Measurements from ENCODE around the gene SIAH3. TPM values are rescaled to one million over a fixed set of nuclear protein-coding genes. Genes with fewer than 3 reads are reported as not detected.

The SIAH3 gene
- total RNA-seq, 2 experiments from 2014 or later = 0.07 to 0.11 TPM

DNA sequence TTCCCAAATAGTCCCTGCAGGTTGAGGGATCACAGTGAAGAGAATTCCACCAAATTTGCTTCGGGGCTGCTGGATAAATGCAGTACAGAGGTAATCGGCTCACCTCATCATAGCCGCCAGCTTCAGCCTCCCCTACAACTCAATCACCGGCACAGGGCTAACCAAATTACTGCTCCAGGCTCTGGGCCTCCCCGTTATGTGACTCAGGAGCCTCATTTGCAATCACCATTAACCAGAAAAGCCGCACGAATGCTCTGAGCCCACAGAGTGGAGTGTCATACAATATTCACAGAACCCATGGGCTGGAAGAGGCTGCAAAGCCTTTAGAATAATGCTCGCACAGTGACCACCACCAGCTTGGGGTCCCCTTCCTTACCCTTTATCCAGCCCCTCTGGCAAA lies 4.9 kb downstream of the SIAH3 start:
- H3K36me3 Mint-ChIP-seq (ENCODE audit: low read depth) = no peaks in the 10 kb centered on the region
- no peak for DNase-seq
- H3K9me3 Mint-ChIP-seq = no peaks in the 10 kb centered on the region
- no peak overlapping the region for H3K27ac Mint-ChIP-seq
- CTCF ChIA-PET = no interaction called here
- peaks cover 47% of the 10 kb centered on the region for H3K4me1 Mint-ChIP-seq (ENCODE audit: low read depth)
- H3K4me3 Mint-ChIP-seq = no peak overlapping the region
- no peak for ATAC-seq
- TF ChIP-seq, protein P1, sequence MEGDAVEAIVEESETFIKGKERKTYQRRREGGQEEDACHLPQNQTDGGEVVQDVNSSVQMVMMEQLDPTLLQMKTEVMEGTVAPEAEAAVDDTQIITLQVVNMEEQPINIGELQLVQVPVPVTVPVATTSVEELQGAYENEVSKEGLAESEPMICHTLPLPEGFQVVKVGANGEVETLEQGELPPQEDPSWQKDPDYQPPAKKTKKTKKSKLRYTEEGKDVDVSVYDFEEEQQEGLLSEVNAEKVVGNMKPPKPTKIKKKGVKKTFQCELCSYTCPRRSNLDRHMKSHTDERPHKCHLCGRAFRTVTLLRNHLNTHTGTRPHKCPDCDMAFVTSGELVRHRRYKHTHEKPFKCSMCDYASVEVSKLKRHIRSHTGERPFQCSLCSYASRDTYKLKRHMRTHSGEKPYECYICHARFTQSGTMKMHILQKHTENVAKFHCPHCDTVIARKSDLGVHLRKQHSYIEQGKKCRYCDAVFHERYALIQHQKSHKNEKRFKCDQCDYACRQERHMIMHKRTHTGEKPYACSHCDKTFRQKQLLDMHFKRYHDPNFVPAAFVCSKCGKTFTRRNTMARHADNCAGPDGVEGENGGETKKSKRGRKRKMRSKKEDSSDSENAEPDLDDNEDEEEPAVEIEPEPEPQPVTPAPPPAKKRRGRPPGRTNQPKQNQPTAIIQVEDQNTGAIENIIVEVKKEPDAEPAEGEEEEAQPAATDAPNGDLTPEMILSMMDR (IDR thresholded peaks at IDR 0.05) = no peak
- POLR2A ChIA-PET = interaction anchor here (0.6 to 1.4 kb wide), 5 partner anchors 9 to 538 kb away, joined by 3 read pairs; no protein-coding TSS in a partner anchor
- intact Hi-C loops (cut with micrococcal nuclease) = no loop called here
- H3K27me3 Mint-ChIP-seq = peaks cover 2% of the 10 kb centered on the region

DNA sequence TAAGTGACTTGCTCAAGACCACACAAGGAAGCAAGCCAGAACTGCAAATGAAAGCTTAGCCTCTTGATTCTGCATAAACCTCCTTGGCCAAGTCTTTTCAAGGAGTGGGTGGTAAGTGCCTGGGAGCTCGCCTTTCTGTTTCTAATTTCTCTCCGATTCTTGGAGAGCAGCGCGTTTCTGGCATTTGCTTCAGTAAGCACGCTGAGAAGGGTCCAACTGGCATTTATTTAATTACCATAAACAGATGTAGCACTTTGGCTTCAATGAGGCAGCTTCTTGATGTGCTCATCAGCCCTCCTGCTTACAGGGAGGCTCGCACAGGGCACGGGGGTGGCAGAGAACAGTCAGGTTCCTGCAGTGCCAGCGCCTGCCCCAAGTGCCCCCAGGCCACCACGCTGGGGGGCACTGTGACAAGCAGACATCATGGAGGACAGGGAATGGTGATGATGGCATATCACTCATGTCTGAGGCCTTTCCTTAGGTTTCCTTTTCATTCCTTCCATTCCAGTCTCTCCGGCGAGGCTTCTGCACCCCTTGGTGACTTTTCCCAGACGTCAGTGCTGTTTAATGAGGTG lies 13.3 kb downstream of the SIAH3 start:
- Mint-ChIP-seq H3K9me3 (no peaks in the 10 kb centered on the region), H3K27ac (no peak overlapping the region), H3K36me3 (ENCODE audit: low read depth) (no peaks in the 10 kb centered on the region), H3K4me1 (ENCODE audit: low read depth) (no peaks in the 10 kb centered on the region), H3K4me3 (no peak overlapping the region), H3K27me3 (no peaks in the 10 kb centered on the region)
- no peak for DNase-seq
- TF ChIP-seq, protein P1 (IDR thresholded peaks at IDR 0.05) = no peak
- ATAC-seq = no peak
- ChIA-PET POLR2A (interaction anchor here (0.9 kb wide), 1 partner anchor 9 kb away, joined by 3 read pairs; no protein-coding TSS in a partner anchor), CTCF (interaction anchor here (1.0 kb wide), 1 partner anchor 128 kb away, joined by 3 read pairs; no protein-coding TSS in a partner anchor)
- intact Hi-C loops (cut with micrococcal nuclease) = no loop called here

DNA sequence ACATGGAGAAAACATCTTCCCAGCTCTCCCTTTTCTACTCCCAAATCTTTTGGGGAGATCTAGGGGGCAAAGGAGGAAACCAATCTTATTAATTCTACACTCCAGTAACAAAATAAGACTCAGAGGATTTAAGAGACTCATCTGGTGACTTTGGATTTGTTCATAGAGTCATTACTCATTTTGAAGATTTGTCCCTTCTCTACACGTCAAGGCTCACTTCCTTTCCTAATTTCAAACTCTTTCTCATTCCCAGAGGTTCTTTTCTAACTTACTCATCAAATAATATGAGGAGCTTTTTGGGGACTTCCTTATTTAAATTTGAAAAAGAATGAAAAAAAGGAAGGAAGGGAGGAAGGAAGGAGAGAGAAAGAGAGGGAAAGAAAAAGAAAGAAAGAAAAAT lies 14.4 kb downstream of the SIAH3 start:
- ChIA-PET CTCF (no interaction called here), POLR2A (interaction anchor here (0.6 kb wide), 1 partner anchor 488 kb away, joined by 3 read pairs; no protein-coding TSS in a partner anchor)
- ATAC-seq (no peak), DNase-seq (no peak)
- H3K4me3 Mint-ChIP-seq = no peak overlapping the region
- H3K36me3 Mint-ChIP-seq (ENCODE audit: low read depth) = no peaks in the 10 kb centered on the region
- H3K4me1 Mint-ChIP-seq (ENCODE audit: low read depth) = no peaks in the 10 kb centered on the region
- H3K27me3 Mint-ChIP-seq = no peaks in the 10 kb centered on the region
- no peaks in the 10 kb centered on the region for H3K9me3 Mint-ChIP-seq
- intact Hi-C loops (cut with micrococcal nuclease) = no loop called here
- no peak overlapping the region for H3K27ac Mint-ChIP-seq
- TF ChIP-seq, protein P1 (IDR thresholded peaks at IDR 0.05) = no peak

DNA sequence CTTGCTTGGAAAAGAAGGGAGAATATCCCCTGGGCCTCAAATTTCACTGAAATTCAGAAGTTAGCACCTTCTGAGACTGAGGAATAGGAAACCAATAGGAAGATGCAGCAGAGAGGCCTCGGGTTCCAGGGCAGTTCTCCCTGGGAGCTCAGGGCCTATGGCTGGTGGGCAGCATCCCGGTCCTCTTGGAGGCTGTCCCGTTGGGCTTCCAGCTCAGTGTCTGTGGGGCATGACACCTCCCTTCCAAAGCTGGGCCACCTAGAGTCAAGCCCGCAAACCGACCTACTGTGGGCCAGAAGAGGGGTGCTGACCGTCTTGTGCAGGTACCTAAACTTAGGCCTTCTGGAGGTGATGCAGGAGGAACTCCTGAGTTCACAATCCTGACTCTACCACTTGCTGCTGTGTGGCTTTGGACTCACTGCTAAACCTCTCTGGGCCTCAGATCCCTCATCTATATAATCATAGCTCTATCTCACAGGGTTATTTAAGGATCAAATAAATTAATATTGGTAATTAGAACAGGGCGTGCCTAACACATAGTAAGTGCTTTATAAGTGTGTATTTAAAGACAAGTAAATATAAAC lies 17.1 kb downstream of the SIAH3 start:
- no peaks in the 10 kb centered on the region for H3K36me3 Mint-ChIP-seq (ENCODE audit: low read depth)
- no peaks in the 10 kb centered on the region for H3K27me3 Mint-ChIP-seq
- H3K27ac Mint-ChIP-seq = no peak overlapping the region
- no peaks in the 10 kb centered on the region for H3K9me3 Mint-ChIP-seq
- no peak for ATAC-seq
- TF ChIP-seq, protein P1 (IDR thresholded peaks at IDR 0.05) = no peak
- POLR2A ChIA-PET = no interaction called here
- H3K4me1 Mint-ChIP-seq (ENCODE audit: low read depth) = no peaks in the 10 kb centered on the region
- CTCF ChIA-PET = interaction anchor here (0.6 to 1.7 kb wide), 4 partner anchors 9 to 125 kb away, joined by 3 read pairs; no protein-coding TSS in a partner anchor
- no peak overlapping the region for H3K4me3 Mint-ChIP-seq
- intact Hi-C loops (cut with micrococcal nuclease) = no loop called here
- DNase-seq = no peak

DNA sequence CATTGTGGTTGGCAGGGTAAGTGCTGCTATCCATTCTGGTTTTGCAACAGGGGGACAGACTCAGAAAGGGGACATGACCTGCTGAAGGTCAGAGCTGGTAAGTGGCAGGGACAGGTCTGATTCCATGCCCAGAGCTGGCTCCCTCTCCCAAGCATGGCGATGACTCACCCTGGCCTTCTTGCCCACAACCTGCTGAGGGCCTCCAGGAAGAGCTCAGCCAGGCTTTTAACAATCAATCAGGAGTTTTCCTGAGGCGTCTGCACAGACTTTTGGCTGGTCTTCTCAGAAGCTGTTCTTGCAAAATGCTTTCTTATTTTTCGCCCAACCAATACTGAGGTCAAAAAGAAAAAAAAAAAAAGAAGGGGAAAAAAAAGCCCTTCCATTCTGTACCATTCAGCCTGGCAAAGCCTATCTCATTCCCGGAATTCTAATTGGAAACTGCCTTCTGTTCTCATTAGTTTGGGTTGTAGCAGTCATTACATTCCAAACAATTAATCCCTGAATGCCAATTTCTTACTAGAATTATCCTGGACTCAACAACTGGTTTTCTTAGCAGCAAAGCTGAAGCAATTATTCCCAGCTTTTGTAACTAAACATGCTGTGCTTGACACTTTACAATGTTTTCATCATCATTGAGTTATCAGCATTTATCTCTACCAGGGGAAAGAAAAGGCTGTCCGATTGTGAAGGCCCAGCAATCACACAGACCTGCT lies 17.7 kb downstream of the SIAH3 start:
- intact Hi-C loops (cut with micrococcal nuclease) = no loop called here
- ChIA-PET POLR2A (no interaction called here), CTCF (interaction anchor here (0.6 kb wide), 1 partner anchor 125 kb away, joined by 3 read pairs; no protein-coding TSS in a partner anchor)
- Mint-ChIP-seq H3K4me1 (ENCODE audit: low read depth) (no peaks in the 10 kb centered on the region), H3K27ac (no peak overlapping the region), H3K9me3 (no peaks in the 10 kb centered on the region), H3K36me3 (ENCODE audit: low read depth) (no peaks in the 10 kb centered on the region), H3K27me3 (no peaks in the 10 kb centered on the region), H3K4me3 (no peak overlapping the region)
- DNase-seq (no peak), ATAC-seq (no peak)
- TF ChIP-seq, protein P1 (IDR thresholded peaks at IDR 0.05) = no peak

Data from activated CD8-positive, alpha-beta T cell treated with anti-CD3 and anti-CD28 coated beads for 36 hours (primary cell).